Colonic mucosa (tissue), 4 donors: Measurements from ENCODE around the gene ACBD5. TPM values are rescaled to one million over a fixed set of nuclear protein-coding genes. Genes with fewer than 3 reads are reported as not detected.

Source experiments
- DNase-seq: peaks from one replicate; pipeline ENCODE4 v3.0.0-alpha.2; 2020
- H3K27ac ChIP-seq: fragments of 200-600 bp; one replicate; pipeline ENCODE4 v1.8.0; 2021
- H3K27me3 ChIP-seq: fragments of 200-600 bp; one replicate; pipeline ENCODE4 v1.8.0; 2021
- H3K36me3 ChIP-seq: fragments of 200-600 bp; one replicate; pipeline ENCODE4 v1.8.0; 2021
- H3K4me1 ChIP-seq: fragments of 200-600 bp; one replicate; pipeline ENCODE4 v1.8.0; 2021; ENCODE audit warnings: mild to moderate bottlenecking
- H3K4me3 ChIP-seq: fragments of 200-600 bp; one replicate; pipeline ENCODE4 v1.8.0; 2021
- H3K9ac ChIP-seq, 2 donors: one replicate each; pipeline ENCODE4 v1.7.0; 2013; ENCODE audit warnings: control low read depth in 2 of 2, low read depth in 2 of 2, low read length in 2 of 2
- H3K9me3 ChIP-seq: fragments of 200-600 bp; one replicate; pipeline ENCODE4 v1.8.0; 2021
- CTCF ChIP-seq: fragments of 200-600 bp; IDR thresholded peaks from one replicate; pipeline ENCODE4 v1.8.0; 2022; ENCODE audit warnings: antibody characterized with exemption, mild to moderate bottlenecking
- intact Hi-C: fragments of 100-400 bp; cut with DNase I; formaldehyde crosslinking; loops from one replicate; pipeline ENCODE4 v1.14.1; 2022
- total RNA-seq, 2 donors: library from RNA; stranded (reverse); fragmentation: NEBNext Ultra II Directional in 1 of 2; extraction: Animal tissue kit (Norgen Biotek cat#: 25700) in 1 of 2; gene quantifications; one replicate each; pipeline ENCODE4 v1.2.1, GENCODE V29; 2021
- donor health status: healthy.
- donor health status: DM: no; HTN: no; CAD: no.
- donor health status: DM: no; HTN: no; CAD: no.

The ACBD5 gene
- total RNA-seq, 2 donors from 2014 or later, result 32.3 to 52.4 TPM

GRCh38 chr10:27251554-27251953, 11.0 kb upstream of the ACBD5 start:
- intact Hi-C loops, result no loop called here
- no peak for DNase-seq
- Histone ChIP-seq H3K4me1 (no peaks in the 10 kb centered on the region), H3K9me3 (no peaks in the 10 kb centered on the region), H3K4me3 (no peak overlapping the region), H3K27ac (no peak overlapping the region), H3K36me3 (no peaks in the 10 kb centered on the region), H3K27me3 (no peaks in the 10 kb centered on the region), H3K9ac (no peak overlapping the region)
- TF ChIP-seq CTCF, result no peak

- Histone ChIP-seq H3K27me3 (no peaks in the 10 kb centered on the region), H3K9me3 (no peaks in the 10 kb centered on the region), H3K4me1 (peaks cover 6% of the 10 kb centered on the region), H3K36me3 (no peaks in the 10 kb centered on the region), H3K9ac (no peak overlapping the region), H3K4me3 (no peak overlapping the region), H3K27ac (no peak overlapping the region)
- DNase-seq, result no peak
- TF ChIP-seq CTCF, result no peak
- intact Hi-C loops, result no loop called here
Observed at GRCh38 chr10:27248215-27248614, 7.6 kb upstream of the ACBD5 start.

GRCh38 chr10:27247441-27247840, 6.8 kb upstream of the ACBD5 start:
- no peak overlapping the region for H3K27ac ChIP-seq
- H3K36me3 ChIP-seq, result no peaks in the 10 kb centered on the region
- intact Hi-C loops, result no loop called here
- H3K9ac ChIP-seq, result no peak overlapping the region
- no peak for DNase-seq
- H3K9me3 ChIP-seq, result no peaks in the 10 kb centered on the region
- no peak overlapping the region for H3K4me3 ChIP-seq
- H3K4me1 ChIP-seq, result peaks cover 8% of the 10 kb centered on the region
- no peak for TF ChIP-seq CTCF
- no peaks in the 10 kb centered on the region for H3K27me3 ChIP-seq

GRCh38 chr10:27247006-27247405, 6.4 kb upstream of the ACBD5 start:
- H3K9me3 ChIP-seq, result no peaks in the 10 kb centered on the region
- peaks cover 8% of the 10 kb centered on the region for H3K4me1 ChIP-seq
- DNase-seq, result no peak
- H3K4me3 ChIP-seq, result no peak overlapping the region
- intact Hi-C loops, result no loop called here
- no peak overlapping the region for H3K9ac ChIP-seq
- H3K36me3 ChIP-seq, result no peaks in the 10 kb centered on the region
- no peak overlapping the region for H3K27ac ChIP-seq
- H3K27me3 ChIP-seq, result no peaks in the 10 kb centered on the region
- no peak for TF ChIP-seq CTCF

GRCh38 chr10:27245836-27246235, 5.2 kb upstream of the ACBD5 start:
- intact Hi-C loops, result no loop called here
- H3K4me3 ChIP-seq, result no peak overlapping the region
- H3K27me3 ChIP-seq, result no peaks in the 10 kb centered on the region
- DNase-seq, result no peak
- TF ChIP-seq CTCF, result no peak
- no peaks in the 10 kb centered on the region for H3K9me3 ChIP-seq
- no peak overlapping the region for H3K9ac ChIP-seq
- peaks cover 8% of the 10 kb centered on the region for H3K4me1 ChIP-seq
- no peak overlapping the region for H3K27ac ChIP-seq
- H3K36me3 ChIP-seq, result no peaks in the 10 kb centered on the region

- intact Hi-C loops, result no loop called here
- Histone ChIP-seq H3K9me3 (no peaks in the 10 kb centered on the region), H3K27me3 (no peaks in the 10 kb centered on the region), H3K9ac (no peak overlapping the region), H3K36me3 (no peaks in the 10 kb centered on the region), H3K27ac (no peak overlapping the region), H3K4me1 (peaks cover 8% of the 10 kb centered on the region), H3K4me3 (no peak overlapping the region)
- DNase-seq, result no peak
- TF ChIP-seq CTCF, result no peak
Observed at GRCh38 chr10:27244976-27245375, 4.4 kb upstream of the ACBD5 start.
